ENCODE results near the gene TMPRSS7. TPM values are rescaled to one million over a fixed set of nuclear protein-coding genes. Genes with fewer than 3 reads are reported as not detected.

The TMPRSS7 gene
- total and polyA plus RNA-seq, 2 of the 8 experiments (the other 6 are each of a cell fraction or from before 2014, with no cell fraction given) = not detected

GRCh38 chr3:112104774-112105173 lies 70.2 kb downstream of the TMPRSS7 start:
- POLR2A ChIA-PET (ENCODE audit: partially characterized antibody) = no interaction called here

More at GRCh38 chr3:112104774-112105173, 70.2 kb downstream of the TMPRSS7 start:
- no peak overlapping the region for H2AFZ ChIP-seq (ENCODE audit: low read length)
- H3K18ac ChIP-seq (ENCODE audit: extremely low read depth, low read length) = no peak overlapping the region
- H3K14ac ChIP-seq (ENCODE audit: insufficient read length) = no peak overlapping the region
- CTCF ChIA-PET (ENCODE audit: partially characterized antibody) = interaction anchor here (0.6 kb wide), 1 partner anchor 115 kb away, joined by 3 read pairs; no protein-coding TSS in a partner anchor
- peaks cover 0 to 4% (median 0%) of the 10 kb centered on the region in 4 experiments; a peak in 3 of 8 replicates for H3K36me3 ChIP-seq (ENCODE audit: control insufficient read depth in 2 of 4, insufficient read depth in 4 of 4, low read length in 3 of 4)
- H3K56ac ChIP-seq (replicated peaks; ENCODE audit: insufficient read length, low read depth, low read length) = no peak overlapping the region
- no peak overlapping the region for H4K8ac ChIP-seq (ENCODE audit: extremely low read depth, insufficient read depth, low read length)
- H2BK20ac ChIP-seq (ENCODE audit: low read length) = no peak overlapping the region
- no peaks in the 10 kb centered on the region for H3K23me2 ChIP-seq (ENCODE audit: low read depth, low read length)
- TF ChIP-seq TAF7 (optimal IDR thresholded peaks at IDR 0.05; ENCODE audit: borderline replicate concordance, low read depth, low read length) (no peak), MAFK (IDR thresholded peaks at IDR 0.05; ENCODE audit: low read depth, low read length) (peak; percentile 16; the same call in 1 of the 2 replicates)
- no peak for FAIRE-seq
- H3K4me2 ChIP-seq (ENCODE audit: insufficient read depth in 1 of 2, low read depth in 2 of 2, low read length in 2 of 2) = no peak overlapping the region
- H3K79me1 ChIP-seq (ENCODE audit: low read depth, low read length) = no peaks in the 10 kb centered on the region
- no peak overlapping the region for H3K4ac ChIP-seq (replicated peaks; ENCODE audit: insufficient read length, low read depth, low read length)
- no peaks in the 10 kb centered on the region for H3K9me3 ChIP-seq (ENCODE audit: insufficient read depth in 2 of 2, low read depth in 1 of 2, low read length in 1 of 2)
- H2BK15ac ChIP-seq (ENCODE audit: low read length) = no peak overlapping the region
- no peak overlapping the region for H3K9ac ChIP-seq (replicated peaks in 1 of 4; ENCODE audit: extremely low read depth in 1 of 4, low read depth in 3 of 4, low read length in 3 of 4)
- peaks cover 0 to 5% (median 0%) of the 10 kb centered on the region in 4 experiments; a peak in 1 of 7 replicates for H3K4me1 ChIP-seq (replicated peaks in 1 of 4; ENCODE audit: control insufficient read depth in 3 of 4, insufficient read depth in 4 of 4, low read length in 3 of 4)
- no peak overlapping the region for H2BK5ac ChIP-seq (ENCODE audit: low read depth, low read length)
- H3K27ac ChIP-seq (ENCODE audit: low read depth, low read length) = no peak overlapping the region
- H4K5ac ChIP-seq (ENCODE audit: insufficient read length, low read depth, low read length) = no peak overlapping the region
- H2AK5ac ChIP-seq (ENCODE audit: low read depth, low read length) = no peak overlapping the region
- H2BK120ac ChIP-seq (replicated peaks; ENCODE audit: low read depth, low read length) = no peak overlapping the region
- no peak overlapping the region for H2BK12ac ChIP-seq (ENCODE audit: low read depth, low read length)
- H3K4me3 ChIP-seq (ENCODE audit: extremely low read depth in 1 of 4, insufficient read depth in 2 of 4, low read depth in 3 of 4, low read length in 4 of 4) = no peak overlapping the region
- H4K20me1 ChIP-seq (replicated peaks in 1 of 2; ENCODE audit: control insufficient read depth in 1 of 2, insufficient read depth in 2 of 2, low read length in 2 of 2) = no peaks in the 10 kb centered on the region
- H3K79me2 ChIP-seq (ENCODE audit: control insufficient read depth in 1 of 2, insufficient read depth in 2 of 2, low read length in 2 of 2) = no peaks in the 10 kb centered on the region
- 97% methylated on average over 2 of the region's 2 CpGs; no CpG with 5 or more reads in 1 of the 2 experiments for WGBS, 2 experiments (ENCODE audit: extremely low coverage in 1 of 2, insufficient coverage in 1 of 2, insufficient read length in 1 of 2, insufficient replicate concordance in 2 of 2, low coverage in 1 of 2, low lambda C conversion rate in 2 of 2, missing lambda C conversion rate in 1 of 2)
- no peak for DNase-seq (ENCODE audit: low read depth in 1 of 2, low spot score in 2 of 2)
- no peak overlapping the region for H3K23ac ChIP-seq (ENCODE audit: insufficient read length)
- H4K91ac ChIP-seq (replicated peaks; ENCODE audit: insufficient read length, low read length) = no peak overlapping the region
- no peaks in the 10 kb centered on the region for H3K27me3 ChIP-seq (replicated peaks in 1 of 4; ENCODE audit: control insufficient read depth in 3 of 4, extremely low read depth in 1 of 4, insufficient read depth in 3 of 4, low read length in 3 of 4)
